Immature natural killer cell (primary cell): ENCODE results near the gene MEPCE. TPM values are rescaled to one million over a fixed set of nuclear protein-coding genes. Genes with fewer than 3 reads are reported as not detected.

Source experiments
- DNase-seq, 3 donors: peaks; one replicate each; pipeline ENCODE4 v3.0.0; 2022; ENCODE audit warnings: mixed read lengths in 1 of 3
- H3K27ac Mint-ChIP-seq, 6 donors: one replicate each; pipeline ENCODE4 v1.8.0; 2020; ENCODE audit warnings: mixed read lengths in 6 of 6, mild to moderate bottlenecking in 5 of 6, inconsistent platforms in 4 of 6, moderate library complexity in 3 of 6
- H3K27me3 Mint-ChIP-seq, 3 donors: one replicate each; pipeline ENCODE4 v1.8.0; 2020 to 2021; ENCODE audit warnings: low read depth in 3 of 3, mild to moderate bottlenecking in 3 of 3, mixed read lengths in 3 of 3, moderate library complexity in 3 of 3, inconsistent platforms in 1 of 3
- H3K36me3 Mint-ChIP-seq, 3 donors: one replicate each; pipeline ENCODE4 v1.8.0; 2020; ENCODE audit warnings: mixed read lengths in 3 of 3, inconsistent platforms in 2 of 3, mild to moderate bottlenecking in 2 of 3
- H3K4me1 Mint-ChIP-seq, 2 donors: one replicate each; pipeline ENCODE4 v1.8.0; 2020; ENCODE audit warnings: inconsistent platforms in 2 of 2, mild to moderate bottlenecking in 2 of 2, mixed read lengths in 2 of 2, moderate library complexity in 1 of 2
- H3K4me3 Mint-ChIP-seq, 5 donors: one replicate each; pipeline ENCODE4 v1.8.0; 2020; ENCODE audit warnings: mild to moderate bottlenecking in 5 of 5, mixed read lengths in 5 of 5, inconsistent platforms in 3 of 5, moderate library complexity in 3 of 5
- H3K9me3 Mint-ChIP-seq, 6 donors: one replicate each; pipeline ENCODE4 v1.8.0; 2020; ENCODE audit warnings: mild to moderate bottlenecking in 6 of 6, mixed read lengths in 6 of 6, inconsistent platforms in 4 of 6, moderate library complexity in 3 of 6
- polyA plus RNA-seq, 3 donors: library from polyadenylated mRNA; unstranded; fragments of 300-500 nt; fragmentation: Illumina TruSeq; gene quantifications; one replicate each; pipeline ENCODE4 v1.2.3, GENCODE V29; 2021

MEPCE gene
- polyA plus RNA-seq, 3 donors from 2014 or later: 3.0 to 12.1 (median 8.3) TPM

DNA sequence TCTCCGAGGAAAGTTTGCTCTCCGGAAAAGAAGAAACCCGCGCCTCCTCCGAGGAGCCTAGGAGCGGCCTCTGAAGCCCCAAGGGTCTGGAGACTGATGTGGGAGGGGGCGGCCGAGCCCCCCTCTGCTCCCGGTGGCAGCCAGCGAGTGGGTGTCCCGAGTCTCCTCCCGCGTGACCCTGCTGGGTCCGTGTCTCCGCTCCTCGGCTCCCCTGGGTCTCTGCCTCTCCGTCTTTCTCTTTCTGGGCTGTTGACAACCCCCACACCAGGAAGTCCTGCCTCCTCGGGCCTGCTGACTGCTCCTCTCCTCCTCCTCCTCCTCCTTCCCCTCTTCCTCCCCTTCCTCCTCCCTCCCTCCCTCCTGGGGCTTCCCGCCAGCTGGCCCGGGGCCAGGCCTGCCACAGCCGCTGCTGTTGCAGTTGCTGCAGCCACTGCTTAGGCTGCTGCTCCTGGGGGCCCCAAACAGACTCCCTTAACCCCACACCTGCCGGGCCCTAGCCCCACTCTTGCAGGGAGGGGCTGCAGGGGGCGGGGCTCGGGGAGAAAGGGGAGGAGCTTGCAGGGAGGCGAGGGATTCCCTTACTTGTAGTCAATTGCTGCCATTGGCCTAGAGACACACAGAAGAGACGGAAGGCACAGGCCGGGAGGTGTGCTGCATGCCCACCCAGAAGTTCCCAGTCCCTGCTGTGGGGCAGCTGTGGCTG, 49.5 kb downstream of the MEPCE start, which contains the start of gene TSC22D4:
TSC22D4 (minus strand) TSS at position 257 of the 703 bp plus-strand sequence. CDS start 1,176 bp downstream, outside the sequence.
- peak; percentile 88 to 91 (median 89) for DNase-seq
- Mint-ChIP-seq H3K4me3 (peak within 1 kb of the TSS; percentile 99 to 100 (median 100)), H3K36me3 (peaks cover 0 to 8% (median 8%) of the 10 kb centered on the region in 3 donors), H3K9me3 (peaks cover 0 to 2% (median 0%) of the 10 kb centered on the region in 6 donors), H3K27ac (peak within 1 kb of the TSS; percentile 89 to 99 (median 96)), H3K4me1 (peaks cover 43 to 44% of the 10 kb centered on the region in 2 donors), H3K27me3 (peaks cover 14 to 31% (median 21%) of the 10 kb centered on the region in 3 donors)

DNA sequence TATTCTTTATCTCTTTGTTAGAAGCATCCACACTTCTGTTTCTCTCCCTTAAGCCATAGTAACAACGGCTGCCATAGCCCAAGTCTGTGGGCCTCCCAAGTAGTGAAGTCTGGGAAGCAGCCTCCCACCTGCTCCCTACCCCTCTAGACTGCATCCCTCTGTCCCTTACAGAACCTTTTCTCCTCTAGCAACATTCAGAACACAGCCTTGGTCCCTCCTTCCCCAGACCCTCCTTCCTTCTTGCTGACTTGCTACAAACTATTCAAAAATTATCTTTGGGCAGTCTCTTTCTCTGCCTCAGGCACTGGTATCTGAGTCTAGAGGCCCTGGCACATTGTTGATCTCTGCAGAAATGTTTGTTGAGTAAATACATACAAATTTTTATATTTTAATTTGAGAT, 51.8 kb downstream of the MEPCE start:
- Mint-ChIP-seq H3K9me3 (no peaks in the 10 kb centered on the region), H3K4me3 (peak overlapping the region in 4 of 5 donors; percentile 47 to 56 (median 48)), H3K4me1 (peaks cover 20 to 24% of the 10 kb centered on the region in 2 donors), H3K27ac (no peak overlapping the region), H3K27me3 (peaks cover 16 to 28% (median 24%) of the 10 kb centered on the region in 3 donors), H3K36me3 (peaks cover 0 to 8% (median 8%) of the 10 kb centered on the region in 3 donors)
- DNase-seq: no peak

DNA sequence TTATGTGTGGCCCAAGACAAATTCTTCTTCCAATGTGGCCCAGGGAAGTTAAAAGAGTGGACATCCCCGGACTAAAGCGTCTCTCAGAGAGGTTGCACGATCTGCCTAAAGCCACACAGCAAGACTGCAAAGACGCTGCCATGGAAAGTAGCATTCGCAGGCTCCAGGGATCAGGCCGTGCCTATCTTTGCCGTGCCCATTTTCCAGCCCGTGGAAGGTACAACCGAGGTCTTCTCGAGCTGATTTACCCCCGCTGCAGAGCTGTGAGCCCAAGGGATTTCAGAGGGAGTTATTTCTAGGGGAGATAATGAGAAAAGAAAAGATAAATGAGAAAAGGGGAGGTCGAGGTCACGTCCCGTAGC, 53.1 kb downstream of the MEPCE start:
- peaks cover 0 to 4% (median 3%) of the 10 kb centered on the region in 3 donors for H3K36me3 Mint-ChIP-seq
- peaks cover 11 to 18% of the 10 kb centered on the region in 2 donors for H3K4me1 Mint-ChIP-seq
- no peak for DNase-seq
- H3K4me3 Mint-ChIP-seq: peak overlapping the region; percentile 79 to 90 (median 83)
- peak overlapping the region in 2 of 6 donors; percentile 28 to 81 for H3K27ac Mint-ChIP-seq
- H3K27me3 Mint-ChIP-seq: peaks cover 12 to 18% (median 16%) of the 10 kb centered on the region in 3 donors
- H3K9me3 Mint-ChIP-seq: no peaks in the 10 kb centered on the region

DNA sequence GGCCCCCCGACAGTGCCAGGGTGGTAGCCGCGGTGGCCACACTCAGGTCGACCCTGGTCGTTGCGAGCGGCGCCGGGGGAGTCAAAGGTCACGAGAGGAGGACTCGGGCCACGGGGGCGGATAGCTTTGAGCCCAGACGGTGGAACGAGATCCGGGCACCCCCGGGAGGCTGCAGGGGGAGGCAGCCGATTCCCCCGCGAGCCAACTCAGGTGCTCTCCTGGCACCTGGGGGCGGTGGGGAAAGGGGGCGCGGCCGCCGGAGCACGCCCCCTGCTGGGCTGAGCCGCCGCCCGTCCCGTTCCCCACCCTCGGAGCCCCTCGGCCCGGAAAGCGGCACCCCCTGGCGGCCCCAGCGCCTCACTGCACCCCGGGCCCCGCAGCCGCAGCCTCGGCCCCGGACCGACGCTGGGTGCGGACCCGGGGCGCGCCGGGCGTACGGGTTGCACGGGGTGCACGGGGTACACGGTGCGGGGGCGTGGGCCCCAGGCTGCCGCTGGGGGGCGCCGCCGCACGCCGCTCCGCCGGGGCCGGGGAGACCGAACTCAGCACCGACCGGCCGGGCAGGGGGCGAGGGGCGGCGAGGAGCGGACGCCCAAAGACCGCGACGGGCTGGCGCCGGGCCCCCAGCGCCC, 53.6 kb downstream of the MEPCE start:
- peak overlapping the region; percentile 79 to 90 (median 83) for H3K4me3 Mint-ChIP-seq
- peaks cover 11 to 14% of the 10 kb centered on the region in 2 donors for H3K4me1 Mint-ChIP-seq
- DNase-seq: peak; percentile 77 to 78 (median 78)
- H3K27me3 Mint-ChIP-seq: peaks cover 8 to 14% (median 11%) of the 10 kb centered on the region in 3 donors
- H3K36me3 Mint-ChIP-seq: peaks cover 0 to 3% (median 2%) of the 10 kb centered on the region in 3 donors
- H3K9me3 Mint-ChIP-seq: no peaks in the 10 kb centered on the region
- H3K27ac Mint-ChIP-seq: no peak overlapping the region

Other genes starting within 250 kb of the MEPCE start
- 100 to 1,000 TPM; 151 to 240 (median 209) TPM for gene PVRIG, start 209.9 kb upstream of the MEPCE start, polyA plus RNA-seq
- 10 to 100 TPM in 1 of 3 donors, 1 to 10 TPM in 2; 6.8 to 11.1 (median 7.6) TPM for gene SPDYE3, start 122.1 kb upstream of the MEPCE start, polyA plus RNA-seq
- gene PILRB, start 71.7 kb upstream of the MEPCE start, polyA plus RNA-seq: 10 to 100 TPM; 12.2 to 42.1 (median 12.2) TPM
- 1 to 10 TPM; 1.5 to 2.4 (median 2.0) TPM for gene PILRA, start 56.3 kb upstream of the MEPCE start, polyA plus RNA-seq
- 1 to 10 TPM; 4.1 to 5.9 (median 5.7) TPM for gene ZCWPW1, start 1.1 kb upstream of the MEPCE start, polyA plus RNA-seq
- gene PPP1R35, start 6.7 kb downstream of the MEPCE start, polyA plus RNA-seq: 10 to 100 TPM; 25.7 to 42.2 (median 41.8) TPM
- gene SPACDR, start 34.4 kb downstream of the MEPCE start, polyA plus RNA-seq: 1 to 10 TPM in 1 of 3 donors, under 1 TPM in 1, not detected in 1; 0.43 to 2.2 TPM
- gene TSC22D4, start 49.4 kb downstream of the MEPCE start, polyA plus RNA-seq: 10 to 100 TPM; 32.4 to 42.2 (median 35.3) TPM
- not detected for gene NYAP1, start 54.1 kb downstream of the MEPCE start, polyA plus RNA-seq
- gene AGFG2, start 109.4 kb downstream of the MEPCE start, polyA plus RNA-seq: 10 to 100 TPM in 2 of 3 donors, 1 to 10 TPM in 1; 7.1 to 20.7 (median 12.0) TPM
- gene SAP25, start 144.1 kb downstream of the MEPCE start, polyA plus RNA-seq: not detected
- 100 to 1,000 TPM in 1 of 3 donors, 10 to 100 TPM in 2; 78.9 to 125 (median 90.4) TPM for gene LRCH4, start 156.3 kb downstream of the MEPCE start, polyA plus RNA-seq
- gene FBXO24, start 156.5 kb downstream of the MEPCE start, polyA plus RNA-seq: under 1 TPM in 1 of 3 donors, not detected in 2; 0.43 TPM
- gene PCOLCE, start 172.5 kb downstream of the MEPCE start, polyA plus RNA-seq: 1 to 10 TPM; 2.0 to 4.9 (median 4.7) TPM
- 10 to 100 TPM; 23.2 to 29.3 (median 27.0) TPM for gene MOSPD3, start 182.7 kb downstream of the MEPCE start, polyA plus RNA-seq
- gene TFR2, start 211.7 kb downstream of the MEPCE start, polyA plus RNA-seq: 1 to 10 TPM in 2 of 3 donors, under 1 TPM in 1; 0.85 to 1.8 (median 1.1) TPM
- not detected for gene ACTL6B, start 226.6 kb downstream of the MEPCE start, polyA plus RNA-seq
- gene GNB2, start 243.9 kb downstream of the MEPCE start, polyA plus RNA-seq: 10 to 100 TPM; 61.4 to 71.8 (median 64.8) TPM